Activated CD8-positive, alpha-beta T cell treated with anti-CD3 and anti-CD28 coated beads for 36 hours (primary cell): ENCODE measurements around the gene P3H1. TPM values are rescaled to one million over a fixed set of nuclear protein-coding genes. Genes with fewer than 3 reads are reported as not detected.

Source experiments
- ATAC-seq: fragments of 200-7000 bp; cut with Tn5 transposase; one replicate; pipeline ENCODE4 v1.10.0; 2021; ENCODE audit warnings: mild to moderate bottlenecking, moderate library complexity
- CTCF ChIA-PET: fragments of 350-600 bp; sonication (Branson Sonifier 250); formaldehyde crosslinking; loops from one replicate; lab custom pipeline; 2021; ENCODE audit warnings: antibody characterized with exemption; lab: Charles Lee
- POLR2A ChIA-PET: fragments of 350-600 bp; sonication (Branson Sonifier 250); formaldehyde crosslinking; loops from one replicate; lab custom pipeline; 2021; ENCODE audit warnings: antibody characterized with exemption; lab: Charles Lee
- DNase-seq: peaks from one replicate; pipeline ENCODE4 v3.0.0-alpha.2; 2020
- H3K27ac Mint-ChIP-seq: one replicate; pipeline ENCODE4 v1.8.0; 2021; ENCODE audit warnings: mild to moderate bottlenecking, mixed read lengths
- H3K27me3 Mint-ChIP-seq: one replicate; pipeline ENCODE4 v1.8.0; 2021; ENCODE audit warnings: mixed read lengths
- H3K36me3 Mint-ChIP-seq: one replicate; pipeline ENCODE4 v1.8.0; 2021; ENCODE audit warnings: low read depth, mixed read lengths
- H3K4me1 Mint-ChIP-seq: one replicate; pipeline ENCODE4 v1.8.0; 2021; ENCODE audit warnings: low read depth, mixed read lengths
- H3K4me3 Mint-ChIP-seq: one replicate; pipeline ENCODE4 v1.8.0; 2021; ENCODE audit warnings: mild to moderate bottlenecking, moderate library complexity, mixed read lengths
- H3K9me3 Mint-ChIP-seq: one replicate; pipeline ENCODE4 v1.8.0; 2021; ENCODE audit warnings: mixed read lengths
- CTCF ChIP-seq: fragments of 200-600 bp; IDR thresholded peaks from one replicate; pipeline ENCODE4 v1.8.0; 2022; ENCODE audit warnings: antibody characterized with exemption, mild to moderate bottlenecking
- intact Hi-C: fragments of 100-400 bp; cut with micrococcal nuclease; formaldehyde crosslinking; loops from one replicate; pipeline ENCODE4 v1.10.0; 2022
- total RNA-seq, 2 experiments: library from RNA; stranded (reverse); gene quantifications; one replicate each; pipeline ENCODE4 v1.2.3, GENCODE V29; 2021

P3H1 gene
- total RNA-seq, 2 experiments from 2014 or later = 34.7 to 34.8 TPM

GRCh38 chr1:42761567-42761966, 5.3 kb downstream of the P3H1 start:
- H3K9me3 Mint-ChIP-seq = no peaks in the 10 kb centered on the region
- intact Hi-C loops = no loop called here
- no peak overlapping the region for H3K27ac Mint-ChIP-seq
- TF ChIP-seq CTCF = no peak
- H3K27me3 Mint-ChIP-seq = no peaks in the 10 kb centered on the region
- ChIA-PET POLR2A (interaction anchor here (0.9 kb wide), 1 partner anchor 11 kb away, joined by 3 read pairs; no protein-coding TSS in a partner anchor), CTCF (no interaction called here)
- ATAC-seq = no peak
- no peak for DNase-seq
- H3K4me1 Mint-ChIP-seq = peaks cover 8% of the 10 kb centered on the region
- peaks cover 18% of the 10 kb centered on the region for H3K36me3 Mint-ChIP-seq
- no peak overlapping the region for H3K4me3 Mint-ChIP-seq

- DNase-seq (no peak), ATAC-seq (no peak)
- H3K9me3 Mint-ChIP-seq = no peaks in the 10 kb centered on the region
- H3K4me3 Mint-ChIP-seq = no peak overlapping the region
- H3K4me1 Mint-ChIP-seq = peaks cover 6% of the 10 kb centered on the region
- H3K27me3 Mint-ChIP-seq = no peaks in the 10 kb centered on the region
- intact Hi-C loops = no loop called here
- TF ChIP-seq CTCF = no peak
- ChIA-PET CTCF (interaction anchor here (1.0 to 1.4 kb wide), 4 partner anchors 10 to 231 kb away, joined by 3 to 4 read pairs (median 3); no protein-coding TSS in a partner anchor), POLR2A (interaction anchor here (1.5 to 2.1 kb wide), 2 partner anchors 11 to 20 kb away, joined by 4 to 5 read pairs; partner anchors contain the start of gene CLDN19)
- H3K36me3 Mint-ChIP-seq = peaks cover 35% of the 10 kb centered on the region
- H3K27ac Mint-ChIP-seq = no peak overlapping the region
These were observed 7.7 kb downstream of the P3H1 start for GRCh38 chr1:42759114-42759513.

- Mint-ChIP-seq H3K9me3 (no peaks in the 10 kb centered on the region), H3K36me3 (peaks cover 39% of the 10 kb centered on the region), H3K4me3 (no peak overlapping the region), H3K4me1 (peaks cover 6% of the 10 kb centered on the region), H3K27me3 (no peaks in the 10 kb centered on the region), H3K27ac (no peak overlapping the region)
- DNase-seq (no peak), ATAC-seq (no peak)
- no peak for TF ChIP-seq CTCF
- intact Hi-C loops = no loop called here
- POLR2A ChIA-PET = interaction anchor here (0.5 to 2.1 kb wide), 3 partner anchors 10 to 1805 kb away, joined by 3 to 5 read pairs (median 4); partner anchors contain the start of gene CLDN19
- CTCF ChIA-PET = interaction anchor here (0.9 to 1.4 kb wide), 5 partner anchors 10 to 231 kb away, joined by 3 to 4 read pairs (median 3); no protein-coding TSS in a partner anchor
These were observed 8.2 kb downstream of the P3H1 start for GRCh38 chr1:42758641-42759040.

- H3K9me3 Mint-ChIP-seq = no peaks in the 10 kb centered on the region
- H3K4me1 Mint-ChIP-seq = peaks cover 6% of the 10 kb centered on the region
- no peak for DNase-seq
- TF ChIP-seq CTCF = no peak
- peaks cover 42% of the 10 kb centered on the region for H3K36me3 Mint-ChIP-seq
- ChIA-PET POLR2A (interaction anchor here (0.9 to 1.5 kb wide), 2 partner anchors 18 to 75 kb away, joined by 3 to 4 read pairs; partner anchors contain the start of gene CLDN19), CTCF (interaction anchor here (0.8 to 1.4 kb wide), 8 partner anchors 8 to 316 kb away, joined by 3 to 8 read pairs (median 4); partner anchors contain the start of gene P3H1)
- no peak overlapping the region for H3K4me3 Mint-ChIP-seq
- no peak for ATAC-seq
- no peaks in the 10 kb centered on the region for H3K27me3 Mint-ChIP-seq
- intact Hi-C loops = no loop called here
- no peak overlapping the region for H3K27ac Mint-ChIP-seq
These were observed 8.9 kb downstream of the P3H1 start for GRCh38 chr1:42757892-42758275.
